Right ventricle myocardium inferior (tissue), 1 donor: Measurements from ENCODE around the gene TMEM232. TPM values are rescaled to one million over a fixed set of nuclear protein-coding genes. Genes with fewer than 3 reads are reported as not detected.

Experiments
- ATAC-seq: fragments of 200-7000 bp; cut with Tn5 transposase; one replicate; pipeline ENCODE4 v1.9.1; 2020; ENCODE audit warnings: mild to moderate bottlenecking, moderate library complexity
- DNase-seq: peaks from one replicate; pipeline ENCODE4 v3.0.0; 2021; ENCODE audit errors: missing footprints
- intact Hi-C: fragments of 100-400 bp; cut with DNase I; formaldehyde crosslinking; loops from one replicate; pipeline ENCODE4 v1.11.0; 2022
- microRNA-seq: library from miRNA; unstranded; fragments of <30 nt; microRNA quantifications from one replicate; pipeline ENCODE4 v1.2.0, GENCODE V29; 2020
- total RNA-seq: library from RNA; stranded (reverse); fragmentation: NEBNext Ultra II Directional; extraction: Animal tissue kit (Norgen Biotek cat#: 25700); gene quantifications from one replicate; pipeline ENCODE4 v1.2.1, GENCODE V29; 2021
- donor health status: DM: no; HTN: yes; CAD: no; lungs with severe emphysema.

TMEM232 gene
- total RNA-seq, 1 donor from 2014 or later: 1.4 TPM

DNA sequence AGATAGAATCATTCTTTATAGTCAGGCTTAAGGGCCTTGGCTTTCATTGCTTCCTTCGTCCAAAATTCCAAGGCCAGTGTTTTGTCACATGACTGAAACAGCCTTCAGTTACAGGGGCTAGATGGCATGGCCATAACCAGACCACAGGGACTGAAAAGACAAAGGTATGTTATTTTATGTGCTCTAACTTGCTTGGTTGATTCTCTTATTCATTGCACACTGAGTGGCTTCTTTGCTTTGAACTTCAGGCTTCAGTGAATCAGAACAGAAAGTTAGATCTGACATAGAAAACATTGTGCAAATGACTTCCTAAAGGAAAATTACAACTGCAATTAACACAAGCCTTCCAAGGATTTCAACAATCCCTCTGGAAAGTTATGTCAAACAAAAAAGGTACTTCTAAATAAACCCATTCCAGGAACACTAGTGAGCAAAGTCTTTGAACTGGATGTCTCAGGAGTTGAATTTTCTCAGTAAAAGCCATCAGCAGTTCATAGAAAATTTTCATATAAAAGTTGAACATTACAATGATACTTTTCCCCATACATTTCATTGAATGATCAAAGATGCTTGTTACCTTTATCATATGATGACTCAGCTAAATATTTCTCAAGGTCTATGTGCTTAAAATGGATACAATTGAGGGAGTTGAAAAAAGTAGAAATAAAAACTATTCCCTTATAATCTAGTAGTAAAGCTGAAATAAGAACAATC, 355.3 kb downstream of the TMEM232 start:
- intact Hi-C loops: no loop called here
- ATAC-seq (no peak), DNase-seq (no peak)

Small RNAs within 50 kb of the gene (microRNA-seq; reads per million reads assigned to microRNA genes)
- not detected for gene MIR548F3

Other genes starting within 250 kb of the TMEM232 start
- gene SLC25A46, start 12.3 kb upstream of the TMEM232 start, total RNA-seq: 65.4 TPM